ENCODE measurements around the gene ACTR1A. TPM values are rescaled to one million over a fixed set of nuclear protein-coding genes. Genes with fewer than 3 reads are reported as not detected.

ACTR1A gene
- total RNA-seq, 1 experiment from 2014 or later = 82.1 TPM

- peaks cover 4% of the 10 kb centered on the region; the same call in 1 of the 2 replicates for H3K27me3 ChIP-seq (ENCODE audit: insufficient read depth, low read length)
- H2BK15ac ChIP-seq (ENCODE audit: low read depth, low read length) = no peak overlapping the region
- no peaks in the 10 kb centered on the region for H3K4me1 ChIP-seq (ENCODE audit: insufficient read depth, low read length)
- H3K14ac ChIP-seq (ENCODE audit: insufficient read depth, low read length) = no peak overlapping the region
- H3K4me3 Mint-ChIP-seq = peak overlapping the region in 1 of 2 experiments; percentile 92; a peak in 4 of 5 replicates
- no peak overlapping the region for H3K23ac ChIP-seq (ENCODE audit: insufficient read length, low read depth, low read length)
- no peaks in the 10 kb centered on the region for H3K79me1 ChIP-seq (ENCODE audit: insufficient read depth, low read depth, low read length, poor library complexity, severe bottlenecking)
- H3K56ac ChIP-seq (ENCODE audit: insufficient read length, low read depth, low read length) = no peak overlapping the region
- no peak overlapping the region for H2AK5ac ChIP-seq (ENCODE audit: insufficient read length, low read length)
- H4K20me1 ChIP-seq (ENCODE audit: control insufficient read depth, insufficient read depth, insufficient read length) = no peaks in the 10 kb centered on the region
- H3K4me1 Mint-ChIP-seq = peaks cover 8 to 9% of the 10 kb centered on the region in 2 experiments
- no peak overlapping the region for H4K5ac ChIP-seq (ENCODE audit: insufficient read length, low read depth, low read length)
- H3K9me3 ChIP-seq (ENCODE audit: control insufficient read depth, low read depth, low read length) = no peaks in the 10 kb centered on the region
- peaks cover 3% of the 10 kb centered on the region for H3K23me2 ChIP-seq (ENCODE audit: insufficient read length, low read depth, low read length, poor library complexity, severe bottlenecking)
- H2BK12ac ChIP-seq (ENCODE audit: insufficient read length, low read depth, low read length) = no peak overlapping the region
- no peak overlapping the region for H4K8ac ChIP-seq (replicated peaks; ENCODE audit: insufficient read length, low read depth, low read length)
- peak overlapping the region; percentile 81 to 91 (median 82) for H3K27ac Mint-ChIP-seq
- H2BK20ac ChIP-seq (ENCODE audit: low read depth, low read length, poor library complexity, severe bottlenecking) = no peak overlapping the region
- H3K27me3 Mint-ChIP-seq (ENCODE audit: low read depth) = peaks cover 33% of the 10 kb centered on the region
- no peak for TF ChIP-seq CTCF (conservative IDR thresholded peaks at IDR 0.05)
- H3K4me2 ChIP-seq (ENCODE audit: insufficient read depth, insufficient read length, low read length) = peak overlapping the region; percentile 76
- WGBS (ENCODE audit: extremely low coverage, insufficient read length, low lambda C conversion rate) = no CpG with 5 or more reads among the region's 47 CpGs
- no peak overlapping the region for H2AFZ ChIP-seq (ENCODE audit: low read length)
- no peak overlapping the region for H2BK5ac ChIP-seq (ENCODE audit: insufficient read length, low read length)
- H3K9ac ChIP-seq (ENCODE audit: extremely low read depth, insufficient read length, low read length) = peak overlapping the region; percentile 2
- H3T11ph ChIP-seq (ENCODE audit: low read length) = no peak overlapping the region
- H3K36me3 Mint-ChIP-seq (ENCODE audit: insufficient read depth in 1 of 3, low read depth in 3 of 3) = peaks cover 5 to 18% (median 12%) of the 10 kb centered on the region in 3 experiments
- no peak overlapping the region for H2BK120ac ChIP-seq (ENCODE audit: low read depth, low read length, poor library complexity, severe bottlenecking)
- H3K79me2 ChIP-seq (ENCODE audit: insufficient read depth, low read length) = no peaks in the 10 kb centered on the region; the same call in 1 of the 2 replicates
- H4K91ac ChIP-seq (ENCODE audit: insufficient read length, low read depth, low read length) = no peak overlapping the region
- no peak overlapping the region for H3K4ac ChIP-seq (ENCODE audit: low read depth, low read length)
- DNase-seq = peak; percentile 70
- no peaks in the 10 kb centered on the region; a peak in 1 of 5 replicates for H3K9me3 Mint-ChIP-seq
- no peak overlapping the region for H3K18ac ChIP-seq (ENCODE audit: insufficient read length, low read depth, low read length)
- H3K27ac ChIP-seq (ENCODE audit: insufficient read length, low read depth, low read length) = no peak overlapping the region
Observed at GRCh38 chr10:102504179-102504975, 1.9 kb upstream of the ACTR1A start.

Measured in H9 (cell line).